ENCODE results near the gene STK32C.

Gene STK32C

GRCh38 chr10:132304756-132305509 lies 2.8 kb downstream of the STK32C start:
- FAIRE-seq = no peak
- DNase-seq (ENCODE audit: insufficient read length, low spot score) = no peak
- TF ChIP-seq TAF1 (IDR thresholded peaks at IDR 0.05; ENCODE audit: low read depth, low read length) (no peak), POLR2A (IDR thresholded peaks at IDR 0.05; ENCODE audit: low read depth, low read length) (no peak), POLR2AphosphoS5 (IDR thresholded peaks at IDR 0.05; ENCODE audit: low read depth, low read length) (no peak), PAX5 (IDR thresholded peaks at IDR 0.05; ENCODE audit: insufficient read depth, low read length, severe bottlenecking) (no peak), POU2F2 (IDR thresholded peaks at IDR 0.05; ENCODE audit: low read depth, low read length) (no peak), SPI1 (IDR thresholded peaks at IDR 0.05; ENCODE audit: low read depth, low read length) (no peak)

GRCh38 chr10:132303361-132304115 lies 4.2 kb downstream of the STK32C start:
- TF ChIP-seq POLR2AphosphoS5 (IDR thresholded peaks at IDR 0.05; ENCODE audit: low read depth, low read length) (no peak), TAF1 (IDR thresholded peaks at IDR 0.05; ENCODE audit: low read depth, low read length) (no peak), POU2F2 (IDR thresholded peaks at IDR 0.05; ENCODE audit: low read depth, low read length) (no peak), PAX5 (IDR thresholded peaks at IDR 0.05; ENCODE audit: insufficient read depth, low read length, severe bottlenecking) (no peak), SPI1 (IDR thresholded peaks at IDR 0.05; ENCODE audit: low read depth, low read length) (no peak), POLR2A (IDR thresholded peaks at IDR 0.05; ENCODE audit: low read depth, low read length) (no peak)
- FAIRE-seq = no peak
- DNase-seq (ENCODE audit: insufficient read length, low spot score) = no peak

DNA sequence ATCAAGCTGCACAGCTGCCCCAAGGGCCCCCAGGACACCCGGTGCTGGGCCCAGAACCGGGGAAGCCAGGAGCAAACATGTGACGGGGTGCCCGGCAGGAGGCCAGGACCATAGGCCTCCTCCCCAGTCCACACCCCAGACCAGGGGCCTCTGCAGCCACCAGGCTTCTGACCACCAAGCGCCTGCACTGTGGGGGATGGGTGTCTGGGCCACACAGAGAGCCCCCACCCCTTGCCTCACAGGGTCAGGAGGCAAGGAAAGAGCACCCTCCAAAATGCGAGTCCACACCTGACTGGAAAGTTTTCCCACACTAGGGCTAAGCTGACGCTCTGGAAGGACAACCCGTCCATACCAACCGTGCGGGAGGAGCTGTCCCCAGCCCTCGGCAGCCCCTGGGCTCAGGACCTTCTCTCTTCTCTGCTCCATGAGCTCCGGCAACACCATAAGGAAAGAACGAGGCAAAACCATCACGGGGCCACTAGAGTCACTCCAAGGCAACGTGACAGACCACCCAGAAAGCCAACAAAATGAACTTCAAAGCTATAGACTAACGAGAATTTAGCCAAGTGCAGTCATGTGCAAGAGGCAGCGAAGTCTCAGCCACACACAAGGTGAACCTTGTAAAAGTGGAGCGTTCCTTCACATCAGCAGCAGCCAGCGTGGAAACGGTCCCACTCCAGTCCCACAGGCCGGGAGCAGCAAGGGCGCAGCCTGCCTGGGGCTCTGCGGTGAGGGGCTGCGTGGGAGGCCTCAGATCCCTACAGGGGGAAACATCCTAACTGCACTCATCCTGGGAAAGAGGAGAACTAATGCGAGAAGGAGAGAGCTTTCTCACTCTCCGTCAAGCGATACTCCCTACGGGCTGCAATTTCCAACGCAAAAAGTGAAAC lies 5.1 kb downstream of the STK32C start:
- no peak for TF ChIP-seq TAF1 (IDR thresholded peaks at IDR 0.05; ENCODE audit: low read depth, low read length)
- TF ChIP-seq POLR2AphosphoS5 (IDR thresholded peaks at IDR 0.05; ENCODE audit: low read depth, low read length) = no peak
- TF ChIP-seq SPI1 (IDR thresholded peaks at IDR 0.05; ENCODE audit: low read depth, low read length) = no peak
- TF ChIP-seq POU2F2 (IDR thresholded peaks at IDR 0.05; ENCODE audit: low read depth, low read length) = no peak
- no peak for TF ChIP-seq POLR2A (IDR thresholded peaks at IDR 0.05; ENCODE audit: low read depth, low read length)
- TF ChIP-seq PAX5 (IDR thresholded peaks at IDR 0.05; ENCODE audit: insufficient read depth, low read length, severe bottlenecking) = no peak
- DNase-seq (ENCODE audit: insufficient read length, low spot score) (no peak), FAIRE-seq (no peak)

GRCh38 chr10:132301371-132302330 lies 6.1 kb downstream of the STK32C start:
- no peak for DNase-seq (ENCODE audit: insufficient read length, low spot score)
- TF ChIP-seq SPI1 (IDR thresholded peaks at IDR 0.05; ENCODE audit: low read depth, low read length) (no peak), POLR2A (IDR thresholded peaks at IDR 0.05; ENCODE audit: low read depth, low read length) (no peak), PAX5 (IDR thresholded peaks at IDR 0.05; ENCODE audit: insufficient read depth, low read length, severe bottlenecking) (no peak), POU2F2 (IDR thresholded peaks at IDR 0.05; ENCODE audit: low read depth, low read length) (no peak), POLR2AphosphoS5 (IDR thresholded peaks at IDR 0.05; ENCODE audit: low read depth, low read length) (no peak), TAF1 (IDR thresholded peaks at IDR 0.05; ENCODE audit: low read depth, low read length) (no peak)
- FAIRE-seq = no peak

- FAIRE-seq (no peak), DNase-seq (ENCODE audit: insufficient read length, low spot score) (no peak)
- TF ChIP-seq PAX5 (IDR thresholded peaks at IDR 0.05; ENCODE audit: insufficient read depth, low read length, severe bottlenecking) (no peak), POLR2AphosphoS5 (IDR thresholded peaks at IDR 0.05; ENCODE audit: low read depth, low read length) (no peak), POU2F2 (IDR thresholded peaks at IDR 0.05; ENCODE audit: low read depth, low read length) (no peak), POLR2A (IDR thresholded peaks at IDR 0.05; ENCODE audit: low read depth, low read length) (no peak), SPI1 (IDR thresholded peaks at IDR 0.05; ENCODE audit: low read depth, low read length) (no peak)
Measured at GRCh38 chr10:132300582-132300981, 7.2 kb downstream of the STK32C start.

- no peak for FAIRE-seq
- TF ChIP-seq POLR2A (IDR thresholded peaks at IDR 0.05; ENCODE audit: low read depth, low read length) = no peak
- TF ChIP-seq PAX5 (IDR thresholded peaks at IDR 0.05; ENCODE audit: insufficient read depth, low read length, severe bottlenecking) = no peak
- no peak for TF ChIP-seq TAF1 (IDR thresholded peaks at IDR 0.05; ENCODE audit: low read depth, low read length)
- TF ChIP-seq POU2F2 (IDR thresholded peaks at IDR 0.05; ENCODE audit: low read depth, low read length) = no peak
- TF ChIP-seq SPI1 (IDR thresholded peaks at IDR 0.05; ENCODE audit: low read depth, low read length) = no peak
- no peak for TF ChIP-seq POLR2AphosphoS5 (IDR thresholded peaks at IDR 0.05; ENCODE audit: low read depth, low read length)
- DNase-seq (ENCODE audit: insufficient read length, low spot score) = no peak
Measured at GRCh38 chr10:132299371-132300336, 8.1 kb downstream of the STK32C start.

GRCh38 chr10:132298038-132298881 lies 9.5 kb downstream of the STK32C start:
- DNase-seq (ENCODE audit: insufficient read length, low spot score) (no peak), FAIRE-seq (no peak)
- TF ChIP-seq PAX5 (IDR thresholded peaks at IDR 0.05; ENCODE audit: insufficient read depth, low read length, severe bottlenecking) = no peak
- TF ChIP-seq SPI1 (IDR thresholded peaks at IDR 0.05; ENCODE audit: low read depth, low read length) = no peak
- TF ChIP-seq POLR2A (IDR thresholded peaks at IDR 0.05; ENCODE audit: low read depth, low read length) = no peak
- no peak for TF ChIP-seq POU2F2 (IDR thresholded peaks at IDR 0.05; ENCODE audit: low read depth, low read length)
- TF ChIP-seq POLR2AphosphoS5 (IDR thresholded peaks at IDR 0.05; ENCODE audit: low read depth, low read length) = no peak
- TF ChIP-seq TAF1 (IDR thresholded peaks at IDR 0.05; ENCODE audit: low read depth, low read length) = no peak
